NCI-H446 (cell line): ENCODE measurements around the gene GLYATL1.

Experiments
- DNase-seq, 2 experiments: peaks; one replicate each; lab custom pipeline; 2025; lab: John Stamatoyannopoulos, UW

The GLYATL1 gene

GRCh38 chr11:58926695-58927094, 12.6 kb upstream of the GLYATL1 start:
- DNase-seq = no peak

- DNase-seq = peak; percentile 71 to 88
Measured at GRCh38 chr11:58927393-58928106, 11.7 kb upstream of the GLYATL1 start.

GRCh38 chr11:58928107-58928499, 11.2 kb upstream of the GLYATL1 start:
- DNase-seq = no peak

GRCh38 chr11:58928691-58929090, 10.6 kb upstream of the GLYATL1 start:
- DNase-seq = no peak

GRCh38 chr11:58930926-58931325, 8.4 kb upstream of the GLYATL1 start:
- DNase-seq = no peak

- DNase-seq = peak in 1 of 2 experiments; percentile 68
Measured at GRCh38 chr11:58933661-58934060, 5.6 kb upstream of the GLYATL1 start.

GRCh38 chr11:58934945-58935513, 4.3 kb upstream of the GLYATL1 start:
- no peak for DNase-seq

GRCh38 chr11:58938398-58938797, 890 bp upstream of the GLYATL1 start:
- DNase-seq = no peak

- no peak for DNase-seq
Measured at GRCh38 chr11:58940028-58940427, 740 bp downstream of the GLYATL1 start.

GRCh38 chr11:58941838-58942237, 2.5 kb downstream of the GLYATL1 start:
- no peak for DNase-seq

- DNase-seq = no peak
Measured at GRCh38 chr11:58945663-58946062, 6.4 kb downstream of the GLYATL1 start.

- no peak for DNase-seq
Measured at GRCh38 chr11:58949184-58949583, 9.9 kb downstream of the GLYATL1 start.

GRCh38 chr11:58957922-58958321, 18.6 kb downstream of the GLYATL1 start:
- DNase-seq = no peak

- DNase-seq = no peak
Measured at GRCh38 chr11:58958500-58958899, 19.2 kb downstream of the GLYATL1 start.

GRCh38 chr11:58963551-58964104, 24.3 kb downstream of the GLYATL1 start:
- DNase-seq = peak in 1 of 2 experiments; percentile 18

GRCh38 chr11:58965246-58965985, 26.1 kb downstream of the GLYATL1 start:
- no peak for DNase-seq

- no peak for DNase-seq
Measured at GRCh38 chr11:58968251-58968711, 29.0 kb downstream of the GLYATL1 start.

GRCh38 chr11:58977470-58977869, 38.2 kb downstream of the GLYATL1 start:
- no peak for DNase-seq

- DNase-seq = no peak
Measured at GRCh38 chr11:58979222-58979621, 39.9 kb downstream of the GLYATL1 start.

GRCh38 chr11:58980159-58980843, 41.0 kb downstream of the GLYATL1 start:
- DNase-seq = no peak

GRCh38 chr11:58992489-58992888, 53.2 kb downstream of the GLYATL1 start:
- no peak for DNase-seq

- DNase-seq = no peak
Measured at GRCh38 chr11:58994171-58994570, 54.9 kb downstream of the GLYATL1 start.
